OCI-M2 (cell line): ENCODE results near the gene CFD.
A peak's percentile ranks its signal among the peaks of the same experiment; 100 is the strongest.
"Not testable (repeated sequence)": the region's sequence is repeated elsewhere in the genome, so short reads cannot be mapped to it uniquely, and the experiment has no call there.

Source experiments
- DNase-seq: peaks from one replicate; lab custom pipeline; 2025; ENCODE audit not compliant: unreplicated experiment; lab: John Stamatoyannopoulos, UW

The CFD gene

DNA sequence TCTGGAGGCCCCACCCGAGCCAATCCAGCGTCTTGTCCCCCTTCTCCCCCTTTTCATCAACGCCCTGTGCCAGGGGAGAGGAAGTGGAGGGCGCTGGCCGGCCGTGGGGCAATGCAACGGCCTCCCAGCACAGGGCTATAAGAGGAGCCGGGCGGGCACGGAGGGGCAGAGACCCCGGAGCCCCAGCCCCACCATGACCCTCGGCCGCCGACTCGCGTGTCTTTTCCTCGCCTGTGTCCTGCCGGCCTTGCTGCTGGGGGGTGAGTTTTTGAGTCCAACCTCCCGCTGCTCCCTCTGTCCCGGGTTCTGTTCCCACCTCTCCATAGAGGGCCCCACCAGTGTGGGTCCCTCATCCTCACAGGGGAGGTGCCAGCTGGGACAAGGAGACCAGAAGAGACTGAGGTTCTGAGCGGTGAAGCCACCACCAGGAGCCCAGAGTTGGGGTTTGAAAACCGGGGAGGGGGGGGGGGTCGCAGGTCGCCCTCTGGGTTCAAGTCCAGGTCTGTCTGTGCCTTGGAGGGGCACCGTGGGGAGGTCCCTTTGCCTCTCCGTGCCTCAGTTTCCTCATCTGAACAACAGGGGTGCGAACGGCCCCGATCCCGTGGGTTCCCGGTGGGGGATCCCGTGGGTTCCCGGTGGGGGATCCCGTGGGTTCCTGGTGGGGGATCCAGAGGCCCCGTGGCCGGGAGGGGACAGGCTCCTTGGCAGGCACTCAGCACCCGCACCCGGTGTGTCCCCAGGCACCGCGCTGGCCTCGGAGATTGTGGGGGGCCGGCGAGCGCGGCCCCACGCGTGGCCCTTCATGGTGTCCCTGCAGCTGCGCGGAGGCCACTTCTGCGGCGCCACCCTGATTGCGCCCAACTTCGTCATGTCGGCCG, 7.1 kb upstream of the CFD start, which contains the start of gene ELANE:
ELANE (plus strand) TSS at position 168 of the 878 bp plus-strand sequence; CDS start at position 194, 26 bp downstream.
- no peak for DNase-seq

DNA sequence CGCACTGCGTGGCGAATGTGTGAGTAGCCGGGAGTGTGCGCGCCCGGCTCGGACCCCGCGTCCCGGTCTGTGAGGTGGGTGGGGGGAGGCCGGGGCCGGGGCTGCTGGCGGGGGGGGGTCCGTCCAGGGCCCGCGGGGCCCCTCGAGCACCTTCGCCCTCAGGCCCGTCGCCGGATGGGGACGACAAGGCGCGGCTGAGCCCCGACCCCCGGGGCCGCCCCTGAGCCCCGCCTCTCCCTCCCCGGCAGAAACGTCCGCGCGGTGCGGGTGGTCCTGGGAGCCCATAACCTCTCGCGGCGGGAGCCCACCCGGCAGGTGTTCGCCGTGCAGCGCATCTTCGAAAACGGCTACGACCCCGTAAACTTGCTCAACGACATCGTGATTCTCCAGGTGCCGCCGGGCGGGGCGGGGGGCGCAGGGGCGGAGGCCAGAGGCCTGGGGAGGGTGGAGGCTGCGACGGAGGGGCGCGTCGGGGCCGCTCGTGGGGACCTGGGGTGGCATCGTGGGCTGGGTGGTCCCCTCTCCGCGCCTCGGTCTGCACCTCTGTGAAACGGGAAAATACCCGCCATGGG, 6.4 kb upstream of the CFD start:
- no peak for DNase-seq

DNA sequence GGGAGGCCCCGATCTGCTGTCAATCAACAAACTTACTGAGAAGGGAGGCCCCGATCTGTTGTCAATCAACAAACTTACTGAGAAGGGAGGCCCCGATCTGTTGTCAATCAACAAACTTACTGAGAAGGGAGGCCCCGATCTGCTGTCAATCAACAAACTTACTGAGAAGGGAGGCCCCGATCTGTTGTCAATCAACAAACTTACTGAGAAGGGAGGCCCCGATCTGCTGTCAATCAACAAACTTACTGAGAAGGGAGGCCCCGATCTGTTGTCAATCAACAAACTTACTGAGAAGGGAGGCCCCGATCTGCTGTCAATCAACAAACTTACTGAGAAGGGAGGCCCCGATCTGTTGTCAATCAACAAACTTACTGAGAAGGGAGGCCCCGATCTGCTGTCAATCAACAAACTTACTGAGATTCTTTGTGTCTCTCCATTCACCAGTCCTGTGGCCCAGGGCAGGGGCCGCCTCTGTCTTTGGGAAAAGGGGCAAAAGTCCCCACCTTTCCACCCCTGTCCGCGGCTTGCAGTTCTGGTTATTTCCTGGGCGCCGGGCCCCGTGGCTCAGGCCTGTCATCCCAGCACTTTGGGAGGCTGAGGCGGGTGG, 5.7 kb upstream of the CFD start:
- not testable (repeated sequence) for DNase-seq

DNA sequence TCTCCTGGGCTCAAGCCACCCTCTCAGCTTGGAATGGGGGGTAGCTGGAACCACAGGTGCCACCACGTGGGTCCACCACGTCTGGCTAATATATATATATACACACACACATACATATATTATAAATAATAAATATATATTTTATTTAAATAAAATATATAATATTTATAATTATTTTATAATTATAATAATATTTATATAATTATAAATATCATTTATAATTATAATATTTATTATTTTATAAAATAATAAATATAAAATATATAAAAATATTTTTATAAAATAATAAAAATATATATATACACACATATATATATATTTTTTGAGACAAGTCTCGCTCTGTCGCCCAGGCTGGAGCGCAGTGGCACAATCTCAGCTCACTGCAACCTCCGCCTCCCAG, 4.9 kb upstream of the CFD start:
- DNase-seq = no peak

DNA sequence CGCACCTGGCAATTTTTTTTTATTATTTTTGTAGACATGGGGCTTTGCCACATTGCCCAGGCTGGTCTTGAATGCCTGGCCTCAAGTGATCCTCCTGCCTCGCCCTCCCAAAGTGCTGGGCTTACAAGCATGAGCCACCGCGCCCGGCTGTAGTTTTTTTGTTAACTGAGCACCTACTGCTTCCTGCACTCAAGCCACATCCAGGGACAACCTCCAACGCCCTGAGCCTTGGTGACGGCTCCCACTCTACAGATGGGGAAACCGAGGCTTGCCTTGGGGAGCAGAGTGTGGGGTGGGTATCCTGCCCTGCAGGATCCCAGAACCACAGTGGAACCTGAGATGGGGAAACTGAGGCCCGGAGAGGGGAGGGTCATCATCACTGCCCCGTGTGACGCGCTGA, 4.3 kb upstream of the CFD start:
- DNase-seq = no peak

DNA sequence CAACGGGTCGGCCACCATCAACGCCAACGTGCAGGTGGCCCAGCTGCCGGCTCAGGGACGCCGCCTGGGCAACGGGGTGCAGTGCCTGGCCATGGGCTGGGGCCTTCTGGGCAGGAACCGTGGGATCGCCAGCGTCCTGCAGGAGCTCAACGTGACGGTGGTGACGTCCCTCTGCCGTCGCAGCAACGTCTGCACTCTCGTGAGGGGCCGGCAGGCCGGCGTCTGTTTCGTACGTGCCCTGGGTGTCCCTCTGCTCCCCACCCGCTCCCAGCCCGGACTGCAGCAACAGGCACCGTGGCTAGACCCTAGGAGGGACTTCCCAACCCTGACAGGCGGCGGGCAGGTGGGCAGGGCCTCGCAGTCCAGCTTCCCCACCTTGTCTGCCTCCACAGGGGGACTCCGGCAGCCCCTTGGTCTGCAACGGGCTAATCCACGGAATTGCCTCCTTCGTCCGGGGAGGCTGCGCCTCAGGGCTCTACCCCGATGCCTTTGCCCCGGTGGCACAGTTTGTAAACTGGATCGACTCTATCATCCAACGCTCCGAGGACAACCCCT, 3.8 kb upstream of the CFD start:
- no peak for DNase-seq

DNA sequence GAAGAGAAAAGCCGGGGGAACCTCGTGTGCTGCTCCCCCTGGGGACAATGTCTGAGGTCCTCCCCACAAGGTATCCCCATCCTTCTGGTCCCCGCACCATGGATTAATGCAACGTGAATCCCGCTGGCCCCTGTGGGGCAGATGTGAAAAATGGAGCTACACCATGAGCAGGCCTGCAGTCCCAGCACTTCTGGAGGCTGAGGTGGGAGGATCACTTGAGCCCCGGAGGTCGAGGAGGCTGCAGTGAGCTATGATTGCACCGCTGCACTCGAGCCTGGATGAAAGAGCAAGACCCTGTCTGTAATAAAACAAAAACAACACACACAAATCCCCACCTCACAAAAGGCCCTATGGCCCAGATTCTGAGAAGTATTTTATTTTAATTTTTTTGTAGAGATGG, 1.2 kb upstream of the CFD start:
- no peak for DNase-seq

DNA sequence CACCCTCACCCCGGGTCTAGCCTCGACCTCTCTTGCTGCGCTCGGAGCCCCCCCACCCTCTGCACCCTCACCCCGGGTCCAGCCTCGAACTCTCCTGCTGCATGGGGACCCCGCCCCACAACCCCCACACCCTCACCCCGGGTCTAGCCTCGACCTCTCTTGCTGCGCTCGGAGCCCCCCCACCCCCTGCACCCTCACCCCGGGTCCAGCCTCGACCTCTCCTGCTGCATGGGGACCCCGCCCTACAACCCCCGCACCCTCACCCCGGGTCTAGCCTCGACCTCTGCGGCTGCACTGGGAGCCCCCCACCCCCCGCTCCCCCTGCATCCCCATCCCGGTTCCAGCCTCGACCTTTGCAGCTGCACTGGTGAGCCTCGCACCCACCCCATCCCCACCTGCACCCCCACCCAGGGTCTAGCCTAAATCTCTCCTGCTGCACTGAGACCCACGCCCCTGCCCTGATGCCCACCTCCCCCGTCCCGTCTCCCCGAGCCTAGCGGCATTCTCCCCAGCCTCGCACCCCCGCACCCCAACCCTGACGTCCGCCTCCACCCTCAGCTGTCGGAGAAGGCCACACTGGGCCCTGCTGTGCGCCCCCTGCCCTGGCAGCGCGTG, 1.8 kb downstream of the CFD start:
- DNase-seq = no peak

DNA sequence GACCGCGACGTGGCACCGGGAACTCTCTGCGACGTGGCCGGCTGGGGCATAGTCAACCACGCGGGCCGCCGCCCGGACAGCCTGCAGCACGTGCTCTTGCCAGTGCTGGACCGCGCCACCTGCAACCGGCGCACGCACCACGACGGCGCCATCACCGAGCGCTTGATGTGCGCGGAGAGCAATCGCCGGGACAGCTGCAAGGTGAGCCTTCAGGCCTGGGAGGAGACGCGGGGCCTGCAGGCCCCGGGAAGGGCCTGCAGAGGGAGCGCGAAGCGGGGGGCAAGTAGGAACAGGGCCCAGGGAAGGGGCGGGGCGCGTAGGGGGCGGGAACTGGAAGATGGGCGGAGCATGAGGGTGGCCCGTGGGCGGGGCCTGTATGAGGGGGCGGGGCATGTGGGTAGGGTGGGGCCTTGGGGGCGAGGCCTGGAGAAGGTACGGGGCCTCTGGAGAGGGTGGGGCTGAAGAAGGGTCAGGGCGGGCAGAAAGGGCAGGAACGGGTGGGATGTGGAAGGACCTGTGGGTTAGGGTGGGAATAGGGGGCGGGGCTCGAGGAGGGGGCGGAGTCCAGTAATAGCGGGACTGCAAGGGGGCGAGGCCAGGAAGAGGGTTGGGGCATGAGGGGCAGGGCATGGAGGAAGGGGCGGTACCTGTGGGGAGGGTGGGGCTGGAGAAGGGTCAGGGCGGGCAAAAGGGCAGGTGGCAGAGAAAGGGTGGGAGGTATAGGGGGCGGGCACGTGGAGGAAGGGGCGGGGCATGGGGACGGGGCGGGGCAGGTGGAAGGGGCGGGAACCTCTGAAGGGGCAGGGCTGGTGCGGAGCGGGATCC, 2.5 kb downstream of the CFD start:
- DNase-seq = peak; percentile 45

DNA sequence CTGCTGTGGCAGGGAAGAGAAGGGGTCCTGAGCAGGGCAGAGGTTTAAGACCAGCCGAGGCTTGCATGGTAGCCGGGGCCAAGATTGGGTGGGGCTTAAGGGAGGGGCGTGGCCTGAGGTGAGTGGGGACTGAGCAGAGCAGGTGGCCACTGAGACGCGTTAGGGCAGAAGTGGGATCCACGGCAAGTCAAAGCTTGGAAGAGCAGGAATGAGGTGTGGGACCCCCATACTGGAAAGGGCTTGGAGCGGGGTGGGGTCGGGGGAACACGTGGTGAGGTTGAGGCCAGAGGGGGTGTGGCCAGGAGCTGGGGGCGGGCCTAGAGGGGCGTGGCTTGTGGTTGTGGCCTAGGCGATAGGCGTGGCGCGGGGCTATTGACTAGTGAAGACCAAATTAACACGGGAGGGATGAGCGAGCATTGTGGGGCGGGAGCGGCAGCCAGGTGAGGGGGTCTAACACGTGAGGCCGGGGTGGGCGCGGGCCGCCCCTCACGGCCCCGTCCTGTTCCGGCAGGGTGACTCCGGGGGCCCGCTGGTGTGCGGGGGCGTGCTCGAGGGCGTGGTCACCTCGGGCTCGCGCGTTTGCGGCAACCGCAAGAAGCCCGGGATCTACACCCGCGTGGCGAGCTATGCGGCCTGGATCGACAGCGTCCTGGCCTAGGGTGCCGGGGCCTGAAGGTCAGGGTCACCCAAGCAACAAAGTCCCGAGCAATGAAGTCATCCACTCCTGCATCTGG, 3.3 kb downstream of the CFD start:
- DNase-seq = peak; percentile 70

DNA sequence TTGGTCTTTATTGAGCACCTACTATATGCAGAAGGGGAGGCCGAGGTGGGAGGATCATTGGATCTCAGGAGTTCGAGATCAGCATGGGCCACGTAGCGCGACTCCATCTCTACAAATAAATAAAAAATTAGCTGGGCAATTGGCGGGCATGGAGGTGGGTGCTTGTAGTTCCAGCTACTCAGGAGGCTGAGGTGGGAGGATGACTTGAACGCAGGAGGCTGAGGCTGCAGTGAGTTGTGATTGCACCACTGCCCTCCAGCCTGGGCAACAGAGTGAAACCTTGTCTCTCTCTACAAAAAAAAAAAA, 3.8 kb downstream of the CFD start:
- DNase-seq = no peak

DNA sequence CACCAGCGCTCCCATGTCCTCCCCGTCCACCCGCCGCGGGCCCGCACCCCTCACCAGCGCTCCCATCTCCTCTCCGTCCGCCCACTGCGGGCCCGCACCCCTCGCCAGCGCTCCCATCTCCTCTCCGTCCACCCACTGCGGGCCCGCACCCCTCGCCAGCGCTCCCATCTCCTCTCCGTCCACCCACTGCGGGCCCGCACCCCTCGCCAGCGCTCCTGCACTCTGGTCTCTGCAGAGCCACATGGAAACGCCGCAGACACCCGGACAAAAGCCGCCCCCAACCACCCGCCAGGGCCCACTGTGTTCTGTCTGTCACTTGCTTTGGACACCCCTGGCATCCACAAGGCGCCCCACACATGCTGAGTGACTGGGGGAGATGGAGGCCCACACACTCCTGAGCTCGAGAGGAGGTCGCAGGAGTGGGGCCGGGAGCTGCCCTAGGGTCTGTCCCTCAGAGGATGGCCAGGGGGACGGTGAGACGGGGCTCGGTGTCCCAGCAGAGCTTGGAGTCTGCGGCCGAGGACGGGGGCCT, 7.4 kb downstream of the CFD start:
- DNase-seq = no peak

DNA sequence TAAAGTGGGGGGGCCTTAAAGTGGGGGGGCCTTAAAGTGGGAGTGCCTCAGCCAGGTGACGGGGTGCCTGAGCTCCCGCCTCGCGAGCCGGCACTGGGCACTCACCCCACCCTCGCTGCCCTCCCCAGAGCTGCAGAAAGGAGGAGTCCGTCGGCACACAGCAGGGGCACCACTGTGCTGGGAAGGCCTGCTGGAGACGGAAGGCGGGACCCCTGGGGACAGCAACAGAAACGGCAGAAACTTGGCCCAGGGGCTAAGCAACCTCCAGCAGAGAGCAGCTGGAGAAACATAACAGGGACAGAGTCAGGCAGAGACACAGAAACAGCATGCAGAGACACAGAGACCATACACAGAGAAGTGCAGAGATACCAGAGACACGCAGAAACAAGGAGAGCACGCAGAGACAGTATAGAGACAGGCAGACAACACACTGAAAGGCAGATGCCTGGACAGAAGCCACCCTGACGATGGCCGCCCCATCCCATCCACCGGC, 7.9 kb downstream of the CFD start:
- no peak for DNase-seq

DNA sequence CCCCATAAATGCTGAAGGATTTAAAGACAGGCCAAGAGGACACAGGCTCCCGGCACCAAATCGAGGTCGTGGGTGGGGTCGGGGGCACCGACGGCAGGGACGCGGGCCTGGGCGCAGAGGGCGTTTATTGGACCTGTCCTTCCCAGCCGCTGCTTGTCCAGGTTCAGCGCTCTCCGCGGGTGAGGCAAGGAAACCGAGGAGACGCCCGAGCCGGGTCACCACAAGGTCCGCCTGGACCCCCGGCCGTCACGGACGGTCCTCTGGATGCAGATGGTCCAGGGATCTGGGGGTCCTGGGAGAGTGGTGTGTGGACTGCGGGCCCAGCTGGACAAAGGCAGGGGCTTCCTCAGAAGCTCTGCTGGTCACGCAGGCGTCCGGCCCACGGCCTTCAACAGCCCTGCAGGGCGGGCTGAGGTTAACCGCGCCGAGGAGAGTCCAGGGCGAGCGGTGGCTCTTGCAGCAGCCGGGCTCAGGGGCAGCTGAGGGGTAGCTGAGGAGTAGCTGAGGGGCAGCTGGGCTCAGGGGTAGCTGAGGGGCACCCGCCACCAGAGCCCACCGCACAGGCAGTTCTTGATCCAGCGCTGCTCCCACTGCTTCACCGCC, 8.5 kb downstream of the CFD start:
- no peak for DNase-seq

DNA sequence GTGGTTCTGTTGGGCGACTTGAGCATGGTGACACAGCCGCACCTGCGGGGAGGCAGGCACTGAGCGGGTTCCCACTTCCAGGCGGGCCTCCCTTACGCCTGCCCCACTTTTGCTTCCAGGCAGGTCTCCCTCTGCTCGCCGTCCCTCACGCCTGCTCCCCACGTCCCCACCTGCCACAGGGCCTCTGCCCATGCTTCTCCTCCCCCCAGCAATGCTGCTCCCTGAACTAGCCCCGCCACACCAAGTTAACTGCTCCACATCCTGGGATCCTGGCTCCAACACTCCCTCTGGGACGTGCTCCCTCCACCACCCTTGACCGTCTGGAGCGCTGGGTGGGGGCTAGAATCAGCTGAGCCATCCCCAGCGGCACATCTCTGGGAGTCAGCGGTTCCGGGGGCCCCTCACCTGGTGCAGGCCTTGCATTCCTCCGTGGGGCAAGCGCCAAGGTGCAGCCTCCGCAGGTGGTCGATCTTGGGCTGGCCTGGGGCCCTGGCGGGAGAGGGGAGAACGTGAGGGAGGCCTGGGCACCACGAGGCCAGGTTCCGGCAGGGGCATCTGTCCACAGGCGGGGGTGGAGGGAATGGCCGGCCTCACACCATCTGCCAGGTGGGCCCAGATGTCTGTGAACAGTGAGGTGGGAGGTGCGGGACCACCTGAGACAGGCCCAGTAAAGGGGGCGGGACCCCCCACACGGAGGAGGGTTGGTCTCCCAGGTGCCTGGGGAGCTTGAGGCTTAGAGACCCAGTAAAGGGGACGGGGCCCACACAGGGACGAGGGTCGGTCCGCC, 9.2 kb downstream of the CFD start:
- no peak for DNase-seq

DNA sequence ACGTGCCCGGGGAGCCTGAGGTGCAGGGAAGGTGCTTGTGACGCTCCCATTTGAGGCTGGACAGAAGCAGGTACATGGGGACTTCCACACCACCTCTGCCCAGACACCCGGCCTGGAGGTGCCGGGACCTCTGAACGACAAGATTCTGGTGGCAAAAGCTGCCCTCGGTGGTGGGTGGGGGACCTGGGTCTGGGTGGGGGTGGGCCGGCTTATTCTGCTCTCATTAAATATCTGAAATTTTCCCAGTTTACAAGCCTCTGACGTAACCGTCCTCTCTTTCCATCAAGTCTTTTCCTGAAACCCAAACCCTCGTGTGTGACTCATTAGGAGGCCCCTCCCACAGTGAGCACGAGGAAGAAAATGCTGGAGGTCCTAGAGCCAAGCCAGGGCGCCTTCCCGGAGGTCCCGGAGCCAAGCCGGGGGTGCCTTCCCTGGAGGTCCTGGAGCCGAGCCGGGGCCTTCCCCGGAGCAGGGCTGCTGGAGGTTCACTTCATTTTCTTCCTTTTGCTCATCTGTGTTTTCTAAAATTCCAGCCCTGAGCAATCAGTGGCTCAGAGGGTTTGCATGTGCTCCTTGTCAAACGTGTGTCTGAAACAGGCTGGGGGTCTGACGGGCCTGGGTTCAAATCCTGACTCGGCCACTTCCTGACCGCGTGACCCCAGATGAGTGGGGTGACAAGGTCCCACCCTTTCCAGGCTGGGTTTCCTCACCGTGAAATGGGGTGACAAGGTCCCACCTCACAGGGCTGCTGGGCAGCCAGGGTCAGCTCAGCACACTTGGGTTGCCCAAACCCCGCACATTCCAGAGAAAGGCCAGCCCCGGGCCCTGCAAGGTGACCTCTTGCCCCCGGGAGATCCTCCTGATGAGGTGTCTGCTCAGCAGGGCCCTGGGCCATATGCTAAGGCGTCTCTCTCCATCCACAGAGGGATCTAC, 10.0 kb downstream of the CFD start:
- no peak for DNase-seq

DNA sequence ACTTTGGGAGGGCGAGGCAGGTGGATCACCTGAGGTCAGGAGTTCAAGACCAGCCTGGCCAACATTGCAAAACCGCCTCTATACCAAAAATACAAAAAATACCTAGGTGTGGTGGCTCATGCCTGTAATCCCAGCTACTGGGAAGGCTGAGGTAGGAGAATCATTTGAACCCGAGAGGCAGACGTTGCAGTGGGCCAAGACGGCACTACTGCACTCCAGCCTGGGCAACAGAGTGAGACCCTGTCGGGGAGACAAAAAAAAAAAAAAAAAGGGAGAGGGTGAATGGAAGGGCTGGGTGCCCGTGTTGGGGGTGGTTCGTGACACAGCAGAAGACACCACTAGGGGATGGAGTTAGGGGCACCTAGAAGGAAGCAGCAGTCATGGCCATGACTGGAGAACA, 10.8 kb downstream of the CFD start:
- DNase-seq = no peak
